HEK293T (cell line): ENCODE data around the gene SCN10A.

Experiments used
- BHLHE40 ChIP-seq: fragments of 450-650 bp; IDR thresholded peaks from 2 replicates; pipeline ENCODE4 v1.6.1; 2016; ENCODE audit warnings: mild to moderate bottlenecking, moderate library complexity, borderline replicate concordance
- CTBP1 ChIP-seq: fragments of 450-650 bp; IDR thresholded peaks from 2 replicates; pipeline ENCODE4 v1.6.1; 2016; ENCODE audit warnings: borderline replicate concordance
- FOXA1 ChIP-seq: fragments of 450-650 bp; IDR thresholded peaks from 2 replicates; pipeline ENCODE4 v1.6.1; 2016; ENCODE audit warnings: mild to moderate bottlenecking
- FOXK2 ChIP-seq: fragments of 450-650 bp; IDR thresholded peaks from 2 replicates; pipeline ENCODE4 v1.6.1; 2016; ENCODE audit warnings: mild to moderate bottlenecking
- LEF1 ChIP-seq: fragments of 450-650 bp; IDR thresholded peaks from 2 replicates; pipeline ENCODE4 v1.6.1; 2017; ENCODE audit warnings: mild to moderate bottlenecking, borderline replicate concordance
- NFRKB ChIP-seq: fragments of 450-650 bp; IDR thresholded peaks from 2 replicates; pipeline ENCODE4 v1.6.1; 2016; ENCODE audit warnings: mild to moderate bottlenecking, moderate library complexity
- SP1 ChIP-seq: fragments of 450-650 bp; IDR thresholded peaks from 2 replicates; pipeline ENCODE4 v1.6.1; 2017
- SUZ12 ChIP-seq: fragments of 450-650 bp; IDR thresholded peaks from 2 replicates; pipeline ENCODE4 v1.6.1; 2016; ENCODE audit warnings: mild to moderate bottlenecking
- TARDBP ChIP-seq: fragments of 450-650 bp; IDR thresholded peaks from 2 replicates; pipeline ENCODE4 v1.6.1; 2016
- ZNF384 ChIP-seq: fragments of 450-650 bp; IDR thresholded peaks from 2 replicates; pipeline ENCODE4 v1.6.1; 2016
- TF ChIP-seq, protein P1 (sequence below): fragments of 450-650 bp; IDR thresholded peaks from 2 replicates; pipeline ENCODE4 v1.6.1; 2016

DNA sequence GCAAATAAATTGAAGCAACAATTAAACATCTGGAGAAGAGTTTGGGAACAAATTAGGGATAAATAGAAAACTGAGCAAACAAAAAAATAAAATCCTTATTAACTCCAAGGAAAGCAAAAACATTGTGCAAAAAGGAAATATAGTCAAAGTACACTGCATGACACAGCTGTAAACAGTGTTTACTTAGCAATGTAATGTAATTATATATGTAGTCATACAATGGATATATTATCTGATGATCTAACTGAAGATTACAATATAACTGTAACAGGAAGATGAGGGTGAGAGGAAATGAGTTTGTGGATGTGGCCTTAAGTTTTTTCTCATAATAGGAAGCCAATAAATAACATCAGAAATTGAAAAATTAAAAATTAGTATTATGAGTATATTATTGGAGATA lies 42.5 kb downstream of the SCN10A start:
- no peak for TF ChIP-seq SP1
- TF ChIP-seq CTBP1 = no peak
- no peak for TF ChIP-seq LEF1
- TF ChIP-seq SUZ12 = no peak
- TF ChIP-seq, protein P1, sequence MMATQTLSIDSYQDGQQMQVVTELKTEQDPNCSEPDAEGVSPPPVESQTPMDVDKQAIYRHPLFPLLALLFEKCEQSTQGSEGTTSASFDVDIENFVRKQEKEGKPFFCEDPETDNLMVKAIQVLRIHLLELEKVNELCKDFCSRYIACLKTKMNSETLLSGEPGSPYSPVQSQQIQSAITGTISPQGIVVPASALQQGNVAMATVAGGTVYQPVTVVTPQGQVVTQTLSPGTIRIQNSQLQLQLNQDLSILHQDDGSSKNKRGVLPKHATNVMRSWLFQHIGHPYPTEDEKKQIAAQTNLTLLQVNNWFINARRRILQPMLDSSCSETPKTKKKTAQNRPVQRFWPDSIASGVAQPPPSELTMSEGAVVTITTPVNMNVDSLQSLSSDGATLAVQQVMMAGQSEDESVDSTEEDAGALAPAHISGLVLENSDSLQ = no peak
- no peak for TF ChIP-seq NFRKB
- TF ChIP-seq FOXA1 = no peak
- no peak for TF ChIP-seq BHLHE40
- no peak for TF ChIP-seq TARDBP
- TF ChIP-seq ZNF384 = no peak
- no peak for TF ChIP-seq FOXK2
